CD4-positive, alpha-beta T cell treated with Interleukin-15 for 4 hours (primary cell): Measurements from ENCODE around the gene OLFML2B.

Source experiments
- DNase-seq: peaks from one replicate; pipeline ENCODE4 v3.0.0-alpha.2; 2020; ENCODE audit warnings: low spot score

Gene OLFML2B

GRCh38 chr1:162006081-162006480, 17.6 kb downstream of the OLFML2B start:
- DNase-seq, result no peak

- DNase-seq, result no peak
Measured at GRCh38 chr1:162004441-162004950, 19.2 kb downstream of the OLFML2B start.

- DNase-seq, result no peak
Measured at GRCh38 chr1:162003830-162004215, 19.8 kb downstream of the OLFML2B start.

- no peak for DNase-seq
Measured at GRCh38 chr1:162003061-162003829, 20.4 kb downstream of the OLFML2B start.

GRCh38 chr1:162000053-162000420, 23.6 kb downstream of the OLFML2B start:
- no peak for DNase-seq

GRCh38 chr1:161999301-162000052, 24.2 kb downstream of the OLFML2B start:
- DNase-seq, result no peak

GRCh38 chr1:161998811-161999210, 24.9 kb downstream of the OLFML2B start:
- no peak for DNase-seq

GRCh38 chr1:161997152-161997551, 26.5 kb downstream of the OLFML2B start:
- DNase-seq, result no peak

GRCh38 chr1:161994175-161994668, 29.4 kb downstream of the OLFML2B start:
- DNase-seq, result no peak

- no peak for DNase-seq
Measured at GRCh38 chr1:161993576-161993975, 30.1 kb downstream of the OLFML2B start.

GRCh38 chr1:161989786-161990185, 33.9 kb downstream of the OLFML2B start:
- no peak for DNase-seq

GRCh38 chr1:161989108-161989507, 34.6 kb downstream of the OLFML2B start:
- DNase-seq, result no peak

GRCh38 chr1:161988413-161988812, 35.3 kb downstream of the OLFML2B start:
- no peak for DNase-seq

GRCh38 chr1:161987872-161988271, 35.8 kb downstream of the OLFML2B start:
- no peak for DNase-seq

- no peak for DNase-seq
Measured at GRCh38 chr1:161987303-161987702, 36.4 kb downstream of the OLFML2B start.

- no peak for DNase-seq
Measured at GRCh38 chr1:161986328-161986727, 37.3 kb downstream of the OLFML2B start.

GRCh38 chr1:161985301-161985822, 38.3 kb downstream of the OLFML2B start:
- no peak for DNase-seq

- no peak for DNase-seq
Measured at GRCh38 chr1:161983725-161984124, 39.9 kb downstream of the OLFML2B start.

GRCh38 chr1:161982917-161983316, 40.8 kb downstream of the OLFML2B start:
- no peak for DNase-seq

GRCh38 chr1:161982507-161982895, 41.2 kb downstream of the OLFML2B start:
- no peak for DNase-seq

GRCh38 chr1:161981735-161982506, 41.7 kb downstream of the OLFML2B start:
- no peak for DNase-seq

- DNase-seq, result no peak
Measured at GRCh38 chr1:161981126-161981525, 42.5 kb downstream of the OLFML2B start.
